CD4-positive, alpha-beta T cell treated with Interleukin-1 beta for 1 hour (primary cell): Measurements from ENCODE around the gene DAAM1.

Experiments used
- DNase-seq, 2 donors: peaks; one replicate each; pipeline ENCODE4 v3.0.0-alpha.2; 2020 to 2022

DAAM1 gene

DNA sequence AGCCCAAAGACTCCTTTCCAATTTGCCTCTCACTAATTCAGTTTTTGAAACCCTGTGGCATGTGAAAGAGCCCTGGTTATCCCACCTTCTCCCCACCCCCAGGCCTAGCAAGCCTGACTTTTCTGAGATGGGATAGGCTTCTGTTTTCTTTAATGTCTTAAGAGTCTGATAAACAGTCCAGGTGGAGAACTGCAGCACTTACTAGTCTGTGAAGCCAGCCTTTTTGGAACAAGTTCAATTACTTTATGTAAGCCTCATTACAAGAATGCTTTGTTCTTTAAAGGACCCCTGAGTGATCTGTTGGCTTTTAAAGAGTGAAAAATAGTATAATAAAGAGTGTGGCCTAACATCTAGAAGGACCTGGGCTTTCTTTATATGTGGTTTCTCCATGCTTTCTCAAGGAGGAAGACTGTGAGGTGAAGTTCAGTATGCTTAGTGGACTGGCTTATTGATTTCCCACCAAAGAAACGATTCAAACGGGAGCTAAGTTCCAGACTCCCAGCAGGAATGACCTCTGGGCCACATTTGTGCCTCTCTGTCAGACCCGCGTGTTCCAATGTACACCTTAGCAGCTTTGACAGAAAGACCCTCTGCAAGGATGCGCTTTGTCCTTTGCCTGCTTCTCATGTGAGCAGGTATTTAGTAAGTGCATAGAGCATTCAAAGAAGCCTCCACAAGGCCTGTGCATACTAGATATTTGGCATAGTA is 129.5 kb downstream of the DAAM1 start:
- DNase-seq: no peak

- no peak for DNase-seq
Measured at GRCh38 chr14:59318908-59319307, 130.4 kb downstream of the DAAM1 start.

GRCh38 chr14:59320361-59320760 is 131.9 kb downstream of the DAAM1 start:
- DNase-seq: no peak

- DNase-seq: no peak
Measured at GRCh38 chr14:59320763-59321625, 132.5 kb downstream of the DAAM1 start.

DNA sequence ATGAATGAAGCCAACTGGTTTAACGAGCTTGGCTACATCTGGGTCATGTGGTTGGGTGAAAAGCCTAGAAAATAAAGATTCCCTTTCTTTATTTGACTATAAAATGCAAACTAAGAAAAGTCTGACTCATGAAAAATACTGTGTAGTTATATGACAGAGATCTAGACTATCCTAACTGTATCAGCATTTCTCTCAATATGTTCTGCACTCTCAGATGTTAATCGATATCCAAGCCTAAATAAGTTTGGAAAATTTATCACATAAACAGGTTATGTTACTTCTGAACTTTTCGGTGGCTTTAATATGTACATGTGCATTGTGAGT is 133.1 kb downstream of the DAAM1 start:
- no peak for DNase-seq

DNA sequence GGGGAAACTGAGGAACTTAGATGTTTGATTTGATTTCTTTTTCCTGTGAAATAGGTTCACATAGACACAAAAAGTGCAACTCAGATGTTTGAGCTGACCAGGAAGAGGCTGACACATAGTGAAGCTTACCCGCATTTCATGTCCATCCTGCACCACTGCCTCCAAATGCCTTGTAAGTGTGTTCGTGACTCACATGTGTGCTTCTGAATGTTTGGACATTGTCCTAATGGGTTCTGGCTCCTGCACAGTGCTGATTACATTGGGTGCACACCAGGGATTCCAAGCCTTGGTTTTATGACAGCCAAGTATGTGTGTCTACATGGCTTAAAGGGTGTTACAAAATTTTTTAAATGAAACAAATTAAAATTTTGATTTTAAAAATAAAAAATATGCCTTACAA is 137.4 kb downstream of the DAAM1 start:
- no peak for DNase-seq

DNA sequence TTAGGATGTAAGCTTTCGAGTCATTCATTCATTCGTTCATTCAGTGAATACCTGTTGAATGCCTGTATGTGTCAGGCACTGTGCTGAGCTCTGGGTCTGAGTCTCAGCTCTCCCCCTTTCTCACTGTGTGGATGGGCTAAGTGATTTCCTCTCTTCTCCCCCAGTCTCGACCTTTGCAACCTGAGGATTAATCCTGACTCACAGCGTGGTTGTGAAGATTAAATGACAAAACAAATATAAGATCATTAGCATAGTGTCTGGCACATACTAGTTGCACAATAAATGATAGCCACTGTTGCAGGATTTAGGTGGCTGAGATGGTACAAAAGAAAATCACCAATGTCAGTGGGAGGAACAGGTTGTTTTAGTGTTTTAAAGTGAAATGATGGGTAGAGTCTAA is 140.0 kb downstream of the DAAM1 start:
- DNase-seq: no peak

GRCh38 chr14:59330455-59330854 is 142.0 kb downstream of the DAAM1 start:
- DNase-seq: peak in 1 of 2 donors; percentile 2

DNA sequence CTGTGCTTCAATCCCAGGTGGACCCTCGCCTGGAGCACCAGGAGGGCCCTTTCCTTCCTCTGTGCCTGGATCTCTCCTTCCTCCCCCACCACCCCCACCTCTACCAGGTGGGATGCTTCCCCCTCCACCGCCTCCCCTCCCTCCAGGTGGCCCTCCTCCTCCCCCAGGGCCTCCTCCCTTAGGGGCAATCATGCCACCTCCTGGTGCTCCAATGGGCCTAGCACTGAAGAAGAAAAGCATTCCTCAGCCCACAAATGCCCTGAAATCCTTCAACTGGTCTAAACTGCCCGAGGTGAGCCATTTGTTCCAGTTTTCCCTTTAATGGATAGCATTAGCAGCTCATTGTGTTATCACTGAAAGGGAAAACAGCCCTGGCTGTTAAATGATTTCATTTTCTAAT is 142.8 kb downstream of the DAAM1 start:
- DNase-seq: no peak

GRCh38 chr14:59332727-59333126 is 144.3 kb downstream of the DAAM1 start:
- no peak for DNase-seq

- DNase-seq: no peak
Measured at GRCh38 chr14:59333235-59333634, 144.8 kb downstream of the DAAM1 start.

DNA sequence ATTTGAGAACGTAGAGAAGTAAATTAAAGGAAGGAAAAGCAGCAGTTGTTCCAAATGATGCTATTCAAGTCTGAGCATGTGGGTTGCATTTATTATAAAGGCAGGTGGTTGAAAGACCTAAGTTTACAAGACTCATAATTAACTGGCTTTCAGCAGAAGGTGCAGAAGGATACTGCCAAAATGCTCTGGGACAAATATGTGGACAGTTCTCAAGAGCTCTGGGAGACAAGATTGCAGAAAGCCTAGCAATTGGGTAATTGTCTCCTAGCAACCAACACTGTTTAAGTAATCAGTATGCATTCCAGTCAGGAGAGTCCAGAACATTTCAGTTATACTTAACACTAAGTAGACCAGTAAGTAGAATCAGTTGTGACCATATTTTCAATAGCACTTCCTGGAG is 145.2 kb downstream of the DAAM1 start:
- no peak for DNase-seq

GRCh38 chr14:59334253-59334652 is 145.8 kb downstream of the DAAM1 start:
- no peak for DNase-seq

- no peak for DNase-seq
Measured at GRCh38 chr14:59336098-59336497, 147.6 kb downstream of the DAAM1 start.

DNA sequence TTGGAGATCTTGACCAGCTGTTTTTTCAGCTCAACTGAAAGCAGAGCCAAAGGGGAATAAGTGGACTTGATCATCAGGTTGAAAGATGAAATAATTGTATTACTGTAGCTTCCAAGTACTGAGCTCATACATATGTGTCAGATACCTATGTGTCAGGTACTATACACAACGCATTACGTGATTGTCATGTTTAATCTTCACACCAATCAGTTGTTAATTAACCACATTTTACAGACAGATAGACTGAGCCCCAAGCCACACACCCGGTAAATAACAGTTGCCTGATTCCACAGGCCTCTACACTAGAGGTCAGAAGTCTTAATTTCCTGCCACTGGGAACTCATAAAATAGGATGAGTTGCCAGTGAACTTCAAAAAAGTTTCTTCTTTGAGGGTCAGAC is 148.2 kb downstream of the DAAM1 start:
- DNase-seq: no peak

DNA sequence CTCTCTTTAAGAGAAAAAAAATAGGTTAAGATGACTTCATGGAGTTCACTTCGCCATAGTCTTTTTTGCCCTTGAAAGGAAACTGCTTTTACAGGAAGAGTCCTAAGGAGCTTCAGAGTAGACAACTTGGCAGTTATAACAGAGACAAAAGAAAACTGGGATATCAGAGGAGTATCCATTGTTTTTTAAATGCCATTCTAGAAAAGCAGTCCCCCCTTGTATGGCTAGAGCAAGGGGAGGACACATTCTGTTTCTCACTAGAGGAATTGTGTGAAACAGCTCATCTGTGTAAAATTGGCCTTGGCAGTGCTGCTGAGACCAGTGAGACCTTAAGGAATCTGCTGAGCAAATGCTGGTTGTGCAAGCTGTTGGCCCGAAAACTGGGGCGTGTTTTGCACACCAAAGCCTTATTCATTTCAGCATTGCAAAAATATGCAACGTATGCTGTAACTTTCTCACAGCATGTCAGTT is 148.7 kb downstream of the DAAM1 start:
- DNase-seq: peak in 1 of 2 donors; percentile 13

DNA sequence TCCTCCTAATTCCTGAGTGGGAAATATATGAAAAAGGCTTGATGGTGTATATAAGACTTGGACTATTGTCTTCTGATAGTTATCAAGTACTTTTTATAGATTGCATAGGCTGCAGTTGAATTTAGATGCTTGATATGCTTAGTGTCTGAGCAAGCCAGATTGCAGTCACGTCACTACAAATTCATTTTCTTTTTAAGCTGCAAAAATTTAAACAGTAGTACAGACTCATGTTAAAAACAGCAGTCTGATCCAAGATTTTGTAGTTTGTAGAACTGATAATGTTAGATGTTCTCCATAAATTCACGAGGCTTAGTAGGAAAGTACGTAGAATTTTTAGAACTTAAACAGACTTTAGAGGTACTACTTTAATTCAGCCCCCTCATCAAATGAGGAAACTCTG is 150.3 kb downstream of the DAAM1 start:
- DNase-seq: no peak

- DNase-seq: no peak
Measured at GRCh38 chr14:59339524-59340330, 151.3 kb downstream of the DAAM1 start.

DNA sequence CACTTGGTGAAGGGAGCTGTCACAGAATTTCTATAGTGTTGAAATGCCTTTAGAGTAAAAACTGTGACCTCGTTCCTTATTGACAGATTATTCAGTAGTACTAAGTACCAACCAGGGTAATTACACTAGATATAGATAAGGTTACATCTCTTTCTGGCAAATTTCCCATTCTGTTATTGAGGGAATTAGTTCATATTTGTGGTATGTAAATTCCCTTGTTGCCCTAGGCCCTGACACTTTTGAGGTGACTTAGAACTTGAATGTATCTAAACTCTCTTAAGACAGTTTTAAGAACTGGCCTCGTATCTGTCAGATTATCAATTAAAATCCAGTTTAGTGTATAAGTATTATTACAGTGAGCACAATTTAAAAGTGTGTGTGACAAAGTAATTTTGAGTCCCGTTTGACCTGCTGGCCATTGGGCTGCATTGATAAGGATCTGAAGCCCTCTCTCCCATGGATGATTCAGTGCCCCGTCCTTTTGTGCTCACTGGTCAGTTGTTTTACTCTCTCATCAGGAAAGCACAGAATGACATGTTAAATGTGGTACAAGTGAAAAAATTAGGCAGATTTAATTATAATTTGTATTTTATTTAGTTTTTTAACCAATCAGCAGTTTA is 153.5 kb downstream of the DAAM1 start:
- no peak for DNase-seq

DNA sequence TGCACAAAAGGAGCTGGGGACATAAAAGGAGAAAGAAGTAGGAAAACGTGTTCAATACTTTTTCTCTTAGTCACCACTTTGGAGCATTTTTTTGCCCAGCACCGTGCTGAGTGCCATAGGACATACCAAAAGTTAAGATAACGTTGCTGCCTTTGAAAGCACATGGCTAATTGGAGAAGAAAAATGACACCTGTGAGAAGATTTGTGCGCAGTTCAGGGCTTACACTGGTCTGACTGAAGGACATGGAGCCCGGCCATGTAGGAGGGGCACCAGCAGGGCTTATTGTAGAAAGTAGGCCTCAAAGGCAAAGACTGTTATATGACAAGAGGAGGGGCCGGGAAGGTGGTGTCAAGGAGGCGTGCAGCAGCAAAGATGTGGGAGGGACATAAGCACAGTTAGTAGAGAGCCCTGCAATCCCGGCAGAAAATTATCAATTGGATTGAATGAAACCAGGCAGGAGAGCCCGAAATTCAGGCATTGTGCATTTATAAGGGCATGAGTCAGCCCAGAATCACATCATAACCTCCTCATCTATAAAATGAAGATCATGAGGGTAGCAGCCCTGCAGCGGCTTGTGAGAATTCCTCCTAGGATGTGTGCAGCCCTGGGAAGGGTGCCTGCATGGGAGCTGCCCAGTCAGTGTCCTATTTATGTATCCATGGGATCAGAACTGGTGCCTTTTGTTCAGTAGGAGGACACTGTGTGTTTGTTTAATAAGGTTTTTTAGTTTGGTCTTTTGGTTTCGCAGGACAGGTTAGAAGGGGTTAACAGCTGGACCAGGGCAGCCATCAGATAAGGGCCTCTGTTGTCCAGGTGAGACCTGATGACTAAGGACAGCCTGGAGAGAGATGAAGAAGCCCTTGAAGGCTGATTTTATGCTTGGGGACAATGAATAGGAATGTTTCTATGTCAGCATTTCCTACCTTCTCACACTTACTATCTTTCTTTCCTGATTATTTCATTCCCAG is 154.3 kb downstream of the DAAM1 start:
- DNase-seq: no peak

DNA sequence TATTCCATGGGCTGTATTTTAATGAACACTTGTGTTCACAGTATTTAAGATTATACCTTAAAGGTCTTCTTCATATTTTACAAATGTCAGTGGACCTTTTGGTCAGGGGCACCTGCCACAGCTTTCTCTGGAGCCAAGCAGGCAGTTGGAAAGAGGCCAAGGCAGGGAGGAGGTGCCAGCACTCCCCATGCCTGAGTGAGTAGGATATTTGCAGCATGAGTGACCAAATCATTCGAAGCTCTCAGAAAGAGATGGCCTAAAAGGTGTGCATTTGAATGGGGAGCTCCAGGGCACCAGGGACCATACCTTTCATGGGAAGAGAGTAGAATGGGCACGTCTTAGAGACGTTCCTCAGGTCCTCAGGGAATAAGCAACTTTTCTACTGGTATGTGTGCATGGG is 155.1 kb downstream of the DAAM1 start:
- no peak for DNase-seq

GRCh38 chr14:59344016-59344415 is 155.5 kb downstream of the DAAM1 start:
- no peak for DNase-seq
